Left lobe of liver (tissue), 2 donors: ENCODE results near the gene STAT5A. TPM values are rescaled to one million over a fixed set of nuclear protein-coding genes. Genes with fewer than 3 reads are reported as not detected.
"Not testable (repeated sequence)": the region's sequence is repeated elsewhere in the genome, so short reads cannot be mapped to it uniquely, and the experiment has no call there.

Source experiments
- ATAC-seq: fragments of 200-7000 bp; cut with Tn5 transposase; one replicate; pipeline ENCODE4 v1.9.1; 2020; ENCODE audit warnings: mild to moderate bottlenecking, moderate library complexity
- DNase-seq: peaks from one replicate; pipeline ENCODE4 v3.0.0-alpha.2; 2020; ENCODE audit warnings: low spot score
- total RNA-seq: library from RNA; stranded (reverse); gene quantifications from one replicate; pipeline ENCODE4 v1.2.1, GENCODE V29; 2021
- donor health status: DM: no; HTN: no; CAD: no; lungs with moderate emphysema.
- donor health status: DM: no; HTN: yes; CAD: no.

The STAT5A gene
- total RNA-seq: 10.2 TPM

DNA sequence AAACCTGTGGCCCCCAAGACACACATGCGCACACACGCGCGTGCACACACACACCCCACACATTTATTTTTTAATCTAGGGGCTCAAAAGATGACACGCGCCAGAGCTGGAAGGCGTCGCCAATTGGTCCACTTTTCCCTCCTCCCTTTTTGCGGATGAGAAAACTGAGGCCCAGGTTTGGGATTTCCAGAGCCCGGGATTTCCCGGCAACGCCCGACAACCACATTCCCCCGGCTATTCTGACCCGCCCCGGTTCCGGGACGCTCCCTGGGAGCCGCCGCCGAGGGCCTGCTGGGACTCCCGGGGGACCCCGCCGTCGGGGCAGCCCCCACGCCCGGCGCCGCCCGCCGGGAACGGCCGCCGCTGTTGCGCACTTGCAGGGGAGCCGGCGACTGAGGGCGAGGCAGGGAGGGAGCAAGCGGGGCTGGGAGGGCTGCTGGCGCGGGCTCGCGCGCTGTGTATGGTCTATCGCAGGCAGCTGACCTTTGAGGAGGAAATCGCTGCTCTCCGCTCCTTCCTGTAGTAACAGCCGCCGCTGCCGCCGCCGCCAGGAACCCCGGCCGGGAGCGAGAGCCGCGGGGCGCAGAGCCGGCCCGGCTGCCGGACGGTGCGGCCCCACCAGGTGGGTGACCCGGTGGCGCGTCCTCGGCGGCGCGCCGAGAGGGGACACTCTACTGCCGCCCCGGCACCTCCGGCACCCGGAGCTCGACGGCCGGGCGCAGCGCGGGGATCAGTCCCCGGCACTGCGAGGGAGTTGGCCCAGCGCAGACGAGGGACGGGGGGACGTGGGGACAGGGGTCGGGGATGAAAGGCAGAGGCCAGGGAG is at the start of gene STAT5A:
STAT5A (plus strand) TSS at position 522 of the 826 bp plus-strand sequence. CDS start 914 bp downstream, outside the sequence.
- ATAC-seq: peak; percentile 94

DNA sequence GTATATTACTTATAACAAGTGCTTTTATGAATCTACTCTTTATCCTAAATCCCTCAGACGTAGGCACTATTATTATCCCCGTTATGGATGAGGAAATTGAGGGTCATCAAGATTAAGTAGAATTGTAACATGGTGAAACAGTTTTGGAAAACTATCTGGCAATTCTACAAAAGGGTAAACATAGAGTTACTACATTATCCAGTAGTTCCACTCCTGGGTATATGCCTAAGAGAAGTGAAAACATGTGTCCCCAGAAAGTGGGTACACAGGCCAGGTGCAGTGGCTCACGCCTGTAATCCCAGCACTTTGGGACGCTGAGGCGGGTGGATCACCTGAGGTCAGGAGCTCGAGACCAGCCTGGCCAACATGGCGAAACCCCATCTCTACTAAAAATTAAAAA is 48.7 kb upstream of the STAT5A start:
- ATAC-seq: peak; percentile 85
- not testable (repeated sequence) for DNase-seq

More for the DNA sequence above, at the start of gene STAT5A:
- DNase-seq: peak; percentile 88

DNA sequence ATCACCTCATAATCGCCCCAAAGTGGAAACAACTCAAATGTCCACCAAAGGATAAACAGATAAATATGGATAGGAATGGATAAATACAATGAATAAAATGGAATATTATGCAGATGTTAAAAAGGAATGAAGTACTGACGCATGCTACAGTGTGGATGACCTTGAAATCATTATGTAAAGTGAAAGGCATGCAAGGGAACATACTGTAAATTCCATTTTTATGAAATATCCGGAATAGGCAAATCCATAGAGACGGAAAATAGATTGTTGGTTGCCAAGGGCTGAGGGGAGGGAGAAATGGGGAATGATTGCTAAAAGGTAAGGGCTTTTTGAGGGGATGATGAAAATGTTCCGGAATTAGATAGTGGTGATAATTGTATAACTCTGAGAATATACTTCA is 48.1 kb upstream of the STAT5A start:
- no peak for DNase-seq
- ATAC-seq: no peak

DNA sequence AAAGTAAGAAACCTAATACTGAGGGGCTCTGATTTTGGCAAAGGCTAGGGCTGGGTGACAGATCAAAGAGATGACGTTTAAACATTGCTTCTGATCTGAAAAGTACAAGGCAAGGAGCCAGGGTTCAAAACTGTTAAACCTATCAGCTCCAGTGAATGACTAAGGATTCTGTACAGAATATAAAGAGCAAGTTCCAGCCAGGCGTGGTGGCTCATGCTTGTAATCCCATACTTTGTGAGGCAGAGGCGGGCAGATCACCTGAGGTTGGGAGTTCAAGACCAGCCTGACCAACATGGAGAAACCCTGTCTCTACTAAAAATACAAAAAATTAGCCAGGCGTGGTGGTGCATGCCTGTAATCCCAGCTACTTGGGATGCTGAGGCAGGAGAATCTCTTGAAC is 47.4 kb upstream of the STAT5A start:
- not testable (repeated sequence) for DNase-seq
- ATAC-seq: peak; percentile 39

DNA sequence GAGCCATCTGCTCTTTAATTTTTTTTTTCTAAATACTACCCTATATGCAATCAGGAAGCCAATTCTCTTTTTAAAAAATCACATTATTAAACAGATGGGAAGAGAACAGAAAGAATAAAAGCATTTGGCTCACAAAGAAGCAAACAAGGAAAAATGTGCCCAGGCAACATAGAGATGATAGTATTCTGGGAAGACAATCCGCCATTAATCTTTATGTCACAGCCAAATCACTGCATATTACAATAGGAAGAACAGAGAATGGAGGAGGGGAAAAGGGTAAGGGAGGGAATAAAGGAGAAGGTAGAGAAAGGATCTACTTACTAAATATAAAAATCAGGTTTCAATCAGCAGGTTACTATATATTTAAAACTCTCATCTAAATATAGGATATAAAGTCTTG is 46.4 kb upstream of the STAT5A start:
- no peak for ATAC-seq
- no peak for DNase-seq

DNA sequence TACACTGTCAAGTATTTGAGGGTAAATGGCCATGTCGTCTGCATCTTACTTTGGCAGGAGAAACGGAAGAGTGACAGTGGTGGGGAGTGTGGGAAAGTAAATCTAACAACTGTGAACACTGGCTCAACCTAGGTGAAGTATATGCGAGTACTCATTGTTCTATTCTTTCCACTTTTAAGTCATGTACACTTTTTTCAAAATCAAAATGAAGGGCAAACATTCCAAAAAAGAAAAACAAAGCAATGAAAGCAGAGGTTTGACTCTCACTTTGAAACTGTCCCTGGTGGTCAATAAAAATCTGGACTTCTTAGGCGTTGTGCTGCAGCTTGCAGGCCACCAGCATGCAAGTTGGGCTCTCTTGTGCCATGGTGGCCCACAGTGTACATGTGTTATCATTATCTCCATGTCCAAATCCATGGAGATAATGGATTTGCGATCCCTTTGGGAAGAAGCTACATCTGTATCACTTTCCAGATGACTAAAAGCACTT is 44.8 kb upstream of the STAT5A start:
- ATAC-seq (peak; percentile 6), DNase-seq (no peak)

DNA sequence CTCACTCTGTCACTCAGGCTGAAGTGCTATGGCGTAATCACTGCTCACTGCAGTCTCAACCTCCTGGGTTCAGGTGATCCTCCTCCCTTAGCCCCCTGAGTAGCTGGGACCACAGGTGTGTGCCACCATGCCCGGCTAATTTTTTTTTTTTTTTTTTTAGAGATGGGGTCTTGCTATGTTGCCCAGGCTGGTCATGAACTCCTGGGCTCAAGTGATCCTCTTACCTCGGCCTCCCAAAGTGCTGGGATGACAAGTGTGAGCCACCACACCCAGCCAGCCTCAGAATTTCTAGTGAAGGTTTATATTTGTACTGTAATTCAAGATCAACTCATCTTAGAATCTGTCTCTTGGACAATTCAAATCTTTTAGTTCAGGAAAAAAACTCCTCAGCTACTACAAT is 44.2 kb upstream of the STAT5A start:
- not testable (repeated sequence) for ATAC-seq, DNase-seq

DNA sequence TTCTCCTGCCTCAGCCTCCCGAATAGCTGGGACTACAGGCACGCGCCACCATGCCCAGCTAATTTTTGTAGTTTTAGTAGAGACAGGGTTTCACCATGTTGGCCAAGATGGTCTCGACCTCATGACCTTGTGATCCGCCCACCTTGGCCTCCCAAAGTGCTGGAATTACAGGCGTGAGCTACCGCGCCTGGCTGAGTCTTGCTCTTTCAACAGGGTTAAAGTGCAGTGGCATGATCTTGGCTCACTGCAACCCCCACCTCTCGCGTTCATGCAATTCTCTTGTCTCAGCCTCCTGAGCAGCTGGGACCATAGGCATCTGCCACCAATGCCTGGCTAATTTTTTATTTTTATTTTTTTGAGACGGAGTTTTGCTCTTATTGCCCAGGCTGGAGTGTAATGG is 43.1 kb upstream of the STAT5A start:
- peak; percentile 49 for ATAC-seq
- DNase-seq: not testable (repeated sequence)

DNA sequence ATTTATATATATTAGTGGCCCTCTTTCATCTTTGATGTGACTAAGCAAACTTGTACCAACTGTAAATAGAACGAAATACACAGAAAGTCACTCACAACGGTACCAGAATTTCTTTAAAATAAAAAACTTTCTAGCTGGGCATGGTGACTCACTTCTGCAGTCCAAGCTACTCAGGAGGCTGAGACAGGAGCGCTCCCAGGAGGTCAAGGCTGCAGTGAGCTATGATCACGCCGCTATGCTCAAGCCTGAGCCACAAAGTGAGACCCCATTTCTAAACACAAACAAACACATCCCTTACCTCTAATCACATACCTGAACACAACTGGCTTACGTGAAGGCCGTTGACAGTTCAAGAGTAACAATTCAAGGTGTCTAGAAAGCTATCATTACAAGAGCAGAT is 41.8 kb upstream of the STAT5A start:
- no peak for ATAC-seq
- DNase-seq: no peak

DNA sequence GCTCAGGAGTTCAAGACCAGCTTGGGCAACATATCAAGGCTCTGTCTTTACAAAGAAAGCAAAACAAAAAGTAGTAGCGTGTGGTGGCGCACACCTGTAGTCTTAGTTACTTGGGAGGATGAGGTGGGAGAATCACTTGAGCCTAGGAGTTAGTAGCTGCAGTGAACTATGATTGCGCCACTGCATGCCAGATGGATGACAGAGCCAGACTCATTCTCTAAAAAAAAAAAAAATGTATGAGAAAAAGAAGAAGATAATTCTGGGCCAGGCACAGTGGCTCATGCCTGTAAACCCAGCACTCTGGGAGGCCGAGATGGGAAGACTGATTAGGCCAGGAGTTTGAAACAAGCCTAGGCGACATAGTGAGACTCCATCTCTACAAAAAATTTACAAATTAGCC is 40.6 kb upstream of the STAT5A start:
- no peak for ATAC-seq
- DNase-seq: no peak

DNA sequence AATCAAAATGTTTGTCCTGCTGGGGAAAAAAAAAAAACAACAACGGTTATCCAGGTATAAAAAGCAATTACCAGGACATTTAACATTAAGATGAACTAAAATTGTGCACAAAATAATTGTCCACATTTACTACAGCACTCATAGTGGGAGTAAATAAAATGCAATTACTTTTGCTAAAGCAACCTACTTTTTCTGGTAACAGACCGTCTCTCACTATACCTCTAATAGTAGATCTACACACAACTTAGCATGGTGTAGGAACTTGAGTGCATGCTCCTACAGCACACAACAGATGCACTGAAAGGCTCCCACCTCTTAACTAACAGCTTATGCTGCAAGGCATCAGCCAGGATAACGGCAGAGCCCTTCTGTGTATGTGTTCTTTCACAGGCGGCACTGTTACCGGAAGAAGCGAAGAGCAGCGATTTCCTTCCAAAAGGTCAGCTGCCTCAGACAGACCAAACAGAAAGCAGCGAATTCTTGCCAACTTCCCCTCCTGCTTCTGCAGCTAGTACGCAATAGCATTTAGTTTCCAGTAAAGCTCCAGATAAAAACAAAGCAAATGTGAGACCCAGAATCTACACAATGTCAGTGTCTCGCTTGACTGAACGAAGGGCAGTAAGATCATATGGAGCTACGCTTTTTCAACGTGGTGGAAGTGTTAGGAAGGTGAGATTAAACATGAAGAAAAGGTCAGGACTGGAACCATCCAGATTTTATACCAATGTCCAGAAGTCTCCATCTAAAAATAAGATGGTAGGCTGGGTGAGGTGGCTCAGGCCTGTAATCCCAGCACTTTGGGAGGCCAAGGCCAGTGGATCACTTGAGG is 39.7 kb upstream of the STAT5A start:
- ATAC-seq: peak; percentile 94
- DNase-seq: peak; percentile 88

DNA sequence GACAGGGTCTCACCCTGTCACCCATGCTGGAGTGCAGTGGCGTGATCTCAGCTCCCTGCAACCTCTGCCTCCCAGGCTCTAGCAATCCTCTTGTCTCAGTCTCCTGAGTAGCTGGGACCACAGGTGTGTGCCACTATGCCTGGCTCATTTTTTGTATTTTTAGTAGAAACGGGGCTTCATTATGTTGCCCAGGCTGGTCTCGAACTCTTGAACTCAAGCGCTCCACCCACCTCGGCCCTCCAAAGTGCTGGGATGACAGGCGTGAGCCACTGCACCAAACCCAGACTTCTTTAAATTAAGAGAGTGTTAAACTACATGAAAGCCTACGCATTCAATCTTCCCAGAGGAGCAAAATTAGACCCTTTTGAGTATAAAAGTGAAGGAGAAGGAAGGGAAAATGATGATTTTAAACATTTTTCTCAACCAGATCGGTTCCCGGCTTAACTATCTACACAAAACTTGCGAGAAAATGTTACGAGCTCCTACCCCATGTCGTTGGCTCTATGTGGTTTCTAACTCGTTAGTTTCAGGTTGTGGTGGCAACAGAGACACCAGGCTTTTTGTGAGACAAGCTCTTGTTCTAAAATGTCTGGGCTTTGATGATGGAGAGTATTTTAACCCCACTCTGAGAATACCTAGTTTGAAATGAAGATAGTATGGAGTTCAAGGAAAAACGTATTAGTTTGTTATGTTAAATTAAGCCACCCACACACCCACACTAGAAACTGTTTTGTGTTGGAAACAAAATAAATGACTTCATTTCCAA is 38.4 kb upstream of the STAT5A start:
- ATAC-seq: no peak
- DNase-seq: no peak

DNA sequence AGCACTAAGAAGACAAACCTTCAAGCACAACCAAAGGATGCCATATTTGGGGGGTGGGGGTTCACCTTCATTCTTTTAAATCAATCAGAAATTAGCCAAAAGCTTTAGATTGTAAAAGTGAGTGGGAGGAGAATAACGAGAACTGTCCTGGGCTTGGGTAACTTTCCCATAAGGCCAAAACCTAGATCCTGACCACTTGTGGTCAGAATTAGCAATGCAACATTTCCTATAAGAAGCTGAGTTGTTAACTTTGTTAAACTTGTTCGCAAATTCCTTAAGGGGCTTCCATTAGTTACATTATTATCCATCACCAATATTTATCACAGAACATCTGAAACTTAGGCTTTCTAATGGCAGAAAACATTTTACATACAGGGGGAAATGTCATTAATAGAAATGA is 37.2 kb upstream of the STAT5A start:
- ATAC-seq: peak; percentile 54
- no peak for DNase-seq

DNA sequence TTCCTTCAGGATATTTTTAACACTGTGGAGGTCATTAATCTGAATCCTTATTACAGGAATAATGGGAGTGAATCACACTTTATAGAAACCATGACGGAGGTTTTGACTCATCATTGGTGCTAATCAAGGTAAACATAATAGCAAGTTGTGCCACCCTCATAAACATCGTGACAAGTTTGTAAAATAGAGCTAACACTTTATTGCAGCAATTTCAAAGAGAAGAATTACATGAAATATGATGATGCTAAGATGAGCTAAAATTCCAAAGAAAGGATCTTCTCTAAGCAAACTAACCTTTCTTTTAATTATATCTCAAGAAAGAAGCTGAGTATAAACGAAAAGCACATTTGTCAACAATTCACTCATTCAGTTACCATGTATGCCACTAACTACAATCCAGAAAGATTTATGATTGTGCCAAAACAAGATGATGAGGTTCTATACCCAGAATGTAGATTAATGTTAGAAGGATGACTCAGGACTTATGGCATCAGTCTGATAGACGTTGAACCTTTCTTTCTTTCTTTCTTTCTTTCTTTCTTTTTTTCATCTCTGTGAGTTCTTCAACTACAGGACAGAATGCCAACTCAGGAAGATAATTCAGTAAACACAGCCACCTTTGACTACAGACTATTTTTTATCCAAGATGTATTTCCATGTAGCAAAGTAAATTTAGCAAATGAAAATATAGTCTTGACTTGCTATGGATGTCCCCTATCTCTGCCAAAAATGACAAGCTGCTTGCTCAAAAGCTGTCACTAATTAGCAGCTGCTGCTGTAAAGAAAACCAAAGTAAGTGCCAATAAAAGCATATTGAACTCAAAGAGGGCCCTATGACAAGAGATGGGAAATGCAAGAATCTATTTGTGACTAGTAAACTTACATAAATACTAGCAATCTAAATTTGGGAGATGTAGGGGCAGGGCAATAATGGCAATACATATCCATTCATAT is 35.4 kb upstream of the STAT5A start:
- ATAC-seq: no peak
- no peak for DNase-seq

DNA sequence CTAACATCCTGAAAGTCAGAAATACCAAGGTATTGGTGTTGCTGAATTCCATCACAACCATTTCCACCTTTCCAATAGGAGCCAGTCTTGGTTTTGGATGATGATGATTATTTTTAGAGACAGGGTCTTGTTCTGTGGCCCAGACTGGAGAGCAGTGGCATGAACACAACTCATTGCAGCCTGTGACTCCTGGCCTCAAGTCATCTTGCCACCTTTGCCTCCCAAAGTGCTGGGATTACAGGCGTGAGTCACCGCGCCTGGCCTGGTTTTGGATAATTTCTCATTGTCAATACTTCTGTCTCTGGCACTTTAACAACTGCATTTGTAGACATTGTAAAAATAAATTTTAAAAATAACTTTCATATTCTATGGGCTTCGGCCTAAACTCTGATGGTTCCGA is 34.7 kb upstream of the STAT5A start:
- DNase-seq: no peak
- no peak for ATAC-seq

DNA sequence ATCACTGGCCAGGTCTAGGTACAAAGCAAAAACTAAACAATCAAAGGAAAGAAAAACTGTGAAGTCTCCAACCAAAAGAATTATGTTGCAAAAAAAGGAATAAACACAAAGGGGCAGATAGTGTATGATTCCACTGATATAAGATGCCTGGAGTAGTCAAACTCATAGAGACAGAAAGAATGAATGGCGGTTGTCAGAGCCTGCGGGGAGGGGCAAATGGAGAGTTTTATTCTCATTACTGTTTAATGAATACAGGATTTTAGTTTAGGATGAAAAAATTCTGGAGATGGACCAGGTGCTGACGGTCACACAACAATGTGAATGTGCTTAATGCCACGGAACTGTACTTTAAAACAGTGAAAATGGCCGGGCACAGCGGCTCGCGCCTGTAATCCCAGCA is 32.9 kb upstream of the STAT5A start:
- DNase-seq (no peak), ATAC-seq (no peak)

DNA sequence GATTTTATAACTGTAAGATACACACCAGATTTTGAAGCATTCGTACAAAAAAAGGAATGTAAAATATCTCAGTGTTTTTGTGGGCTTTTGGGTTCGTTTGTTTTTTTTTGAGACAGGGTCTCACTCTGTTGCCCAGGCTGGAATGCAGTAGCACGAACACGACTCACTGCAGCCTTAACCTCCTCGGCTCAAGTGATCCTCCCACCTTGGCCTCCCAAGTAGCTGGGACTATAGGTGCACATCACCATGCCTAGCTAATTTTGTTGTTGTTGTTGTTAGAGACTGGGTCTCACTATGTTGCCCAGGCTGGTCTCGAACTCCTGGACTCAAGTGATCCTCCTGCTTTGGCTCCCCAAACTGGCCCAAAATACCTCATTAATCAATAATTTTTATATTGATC is 28.0 kb upstream of the STAT5A start:
- no peak for ATAC-seq
- no peak for DNase-seq

DNA sequence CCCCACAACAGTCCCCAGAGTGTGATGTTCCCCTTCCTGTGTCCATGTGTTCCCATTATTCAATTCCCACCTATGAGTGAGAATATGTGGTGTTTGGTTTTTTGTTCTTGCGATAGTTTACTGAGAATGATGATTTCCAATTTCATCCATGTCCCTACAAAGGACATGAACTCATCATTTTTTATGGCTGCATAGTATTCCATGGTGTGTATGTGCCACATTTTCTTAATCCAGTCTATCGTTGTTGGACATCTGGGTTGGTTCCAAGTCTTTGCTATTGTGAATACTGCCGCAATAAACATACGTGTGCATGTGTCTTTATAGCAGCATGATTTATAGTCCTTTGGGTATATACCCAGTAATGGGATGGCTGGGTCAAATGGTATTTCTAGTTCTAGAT is 23.9 kb upstream of the STAT5A start:
- ATAC-seq, DNase-seq: not testable (repeated sequence)

DNA sequence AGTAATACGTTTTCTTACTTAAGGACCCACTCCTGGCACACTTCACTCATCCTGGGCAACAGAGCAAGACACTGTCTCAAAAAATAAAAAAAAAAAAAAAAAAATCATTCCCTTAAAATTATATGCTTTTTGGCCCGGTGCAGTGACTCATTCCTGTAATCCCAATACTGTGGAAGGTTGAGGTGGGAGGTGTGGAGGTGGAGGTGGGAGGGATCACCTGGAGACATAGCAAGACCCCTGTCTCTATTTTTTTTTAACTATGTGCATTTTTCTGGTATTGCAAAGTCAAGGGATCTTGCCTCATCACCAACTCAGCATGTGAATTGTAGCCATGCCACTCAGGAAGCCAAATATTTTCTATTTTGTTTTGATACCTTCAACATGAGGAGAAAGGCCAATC is 21.8 kb upstream of the STAT5A start:
- DNase-seq (no peak), ATAC-seq (no peak)
